PC-3 (cell line): ENCODE measurements around the gene CHD2. TPM values are rescaled to one million over a fixed set of nuclear protein-coding genes. Genes with fewer than 3 reads are reported as not detected.

ENCODE experiments used
- ATAC-seq: fragments of 200-7000 bp; cut with Tn5 transposase; 2 replicates; pipeline ENCODE4 v1.9.1; 2020; ENCODE audit warnings: mild to moderate bottlenecking, moderate library complexity
- BruUV-seq: library from RNA; stranded (reverse); fragments of 400-500 nt; replicated peaks from 2 replicates; lab custom pipeline; 2021; lab: Mats Ljungman, UMichigan
- CTCF ChIA-PET: fragments of 300-600 bp; sonication (Branson Sonifier 250); formaldehyde crosslinking; loops from one replicate; lab custom pipeline; 2022; ENCODE audit warnings: antibody characterized with exemption; lab: Charles Lee
- POLR2A ChIA-PET: fragments of 300-600 bp; sonication (Branson Sonifier 250); formaldehyde crosslinking; loops from one replicate; lab custom pipeline; 2022; ENCODE audit warnings: antibody characterized with exemption; ENCODE audit not compliant: unreplicated experiment; lab: Charles Lee
- DNase-seq: peaks from one replicate; pipeline ENCODE4 v3.0.0-alpha.2; 2015
- H2AFZ ChIP-seq: fragments of 300-600 bp; sonication (generic); 2 replicates; pipeline ENCODE4 v1.6.0; 2016; ENCODE audit warnings: antibody characterized with exemption, low read length
- H3F3A ChIP-seq: fragments of 300-600 bp; sonication (generic); one replicate; pipeline ENCODE4 v1.6.0; 2017; ENCODE audit warnings: antibody characterized with exemption, low read length, control low read depth, mild to moderate bottlenecking; ENCODE audit not compliant: unreplicated experiment
- H3K27ac ChIP-seq: fragments of 300-600 bp; sonication (generic); 2 replicates; pipeline ENCODE4 v1.5.1; 2016; ENCODE audit warnings: mild to moderate bottlenecking, low read length
- H3K27me3 ChIP-seq: fragments of 300-600 bp; sonication (generic); 2 replicates; pipeline ENCODE4 v1.6.1; 2016; ENCODE audit warnings: low read length, mixed read lengths
- H3K36me3 ChIP-seq: fragments of 300-600 bp; sonication (generic); 2 replicates; pipeline ENCODE4 v1.6.1; 2016; ENCODE audit warnings: low read depth, mixed run types, low read length, mixed read lengths
- H3K4me1 ChIP-seq: fragments of 300-600 bp; sonication (generic); 2 replicates; pipeline ENCODE4 v1.5.1; 2016; ENCODE audit warnings: low read length; ENCODE audit not compliant: insufficient read depth
- H3K4me2 ChIP-seq: fragments of 300-600 bp; sonication (generic); 2 replicates; pipeline ENCODE4 v1.6.0; 2016; ENCODE audit warnings: low read length
- H3K4me3 ChIP-seq: fragments of 300-600 bp; sonication (generic); 2 replicates; pipeline ENCODE4 v1.5.1; 2016; ENCODE audit warnings: mild to moderate bottlenecking, low read length, mixed read lengths
- H3K79me2 ChIP-seq: fragments of 300-600 bp; sonication (generic); 2 replicates; pipeline ENCODE4 v1.6.1; 2017; ENCODE audit warnings: low read length, mixed read lengths
- H3K9ac ChIP-seq: fragments of 300-600 bp; sonication (generic); 2 replicates; pipeline ENCODE4 v1.6.0; 2016; ENCODE audit warnings: mild to moderate bottlenecking, low read length
- H3K9me2 ChIP-seq: fragments of 300-600 bp; sonication (generic); replicated peaks from 2 replicates; pipeline ENCODE4 v1.6.1; 2016; ENCODE audit warnings: mixed run types, low read length, mixed read lengths
- H3K9me3 ChIP-seq: fragments of 300-600 bp; sonication (generic); 2 replicates; pipeline ENCODE4 v1.6.1; 2016; ENCODE audit warnings: low read length, mixed read lengths
- H4K20me1 ChIP-seq: fragments of 300-600 bp; sonication (generic); 2 replicates; pipeline ENCODE4 v1.6.1; 2016; ENCODE audit warnings: low read length, mixed read lengths
- CTCF ChIP-seq: fragments of 300-600 bp; sonication (generic); conservative IDR thresholded peaks from 2 replicates; pipeline ENCODE4 v1.5.1; 2017; ENCODE audit warnings: antibody characterized with exemption, low read depth, mild to moderate bottlenecking, low read length
- EZH2 ChIP-seq: fragments of 300-600 bp; sonication (generic); IDR thresholded peaks from one replicate; pipeline ENCODE4 v1.6.1; 2017; ENCODE audit warnings: antibody characterized with exemption, mild to moderate bottlenecking, low read length; ENCODE audit not compliant: unreplicated experiment
- EZH2phosphoT487 ChIP-seq: fragments of 300-600 bp; sonication (generic); IDR thresholded peaks from 2 replicates; pipeline ENCODE4 v1.6.1; 2018; ENCODE audit warnings: mild to moderate bottlenecking, antibody characterized with exemption, low read length, borderline replicate concordance
- intact Hi-C: fragments of 100-400 bp; cut with micrococcal nuclease; formaldehyde crosslinking; loops from 2 replicates; pipeline ENCODE4 v1.9.0; 2023
- total RNA-seq: library from RNA; depleted of rRNA; stranded (reverse); fragments of >200 nt; gene quantifications from 2 replicates; pipeline ENCODE4 v1.2.3, GENCODE V29; 2014

Gene CHD2
- total RNA-seq, 1 experiment from 2014 or later, result 42.7 TPM

DNA sequence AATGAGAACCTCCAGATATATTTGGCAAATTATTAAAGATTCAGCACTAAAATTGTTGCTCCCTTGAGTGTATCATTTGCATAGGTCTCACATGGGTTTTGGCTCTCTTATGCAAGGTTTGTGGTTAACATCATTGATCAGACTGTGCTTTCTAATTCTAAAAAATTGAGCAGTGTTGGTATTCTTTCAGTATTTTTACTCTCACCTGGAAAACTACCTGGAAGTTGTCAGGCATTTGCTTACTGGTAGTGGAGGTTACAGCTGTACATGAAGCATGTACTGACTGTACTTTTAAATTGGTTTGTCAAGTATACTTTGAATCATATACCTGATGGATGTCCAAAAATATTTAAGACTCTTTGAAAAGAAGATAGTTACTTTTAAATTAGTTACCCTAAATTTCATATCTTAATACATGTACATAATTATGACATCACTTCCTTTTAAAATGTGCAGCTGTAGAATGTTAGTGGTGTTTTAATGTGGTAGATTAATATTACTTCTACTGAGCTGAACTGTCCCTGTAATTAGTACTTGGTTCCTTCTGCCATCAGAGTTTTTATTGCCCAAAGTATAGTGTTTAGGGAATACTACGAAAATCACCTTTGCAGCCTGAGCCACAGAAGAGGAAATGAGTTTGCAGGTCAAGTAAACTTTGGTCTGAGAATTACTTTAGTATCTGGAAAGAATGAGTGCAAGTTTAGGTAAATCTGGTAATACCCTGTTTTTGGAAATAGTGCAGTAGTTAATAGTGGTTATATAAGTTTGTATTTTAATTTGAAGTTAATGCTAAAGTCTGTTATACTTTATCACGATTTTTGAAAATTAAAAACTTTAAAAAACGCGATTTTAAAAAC is 2.8 kb downstream of the CHD2 start:
- ATAC-seq, result no peak
- H2AFZ ChIP-seq, result no peak overlapping the region
- POLR2A ChIA-PET, result interaction anchor here (0.6 kb wide), 1 partner anchor 8 kb away, joined by 6 read pairs; no protein-coding TSS in a partner anchor
- H3K9me2 ChIP-seq, result no peaks in the 10 kb centered on the region
- BruUV-seq, result no TSS peak
- peak overlapping the region; percentile 95 for H3K4me3 ChIP-seq
- peaks cover 21% of the 10 kb centered on the region for H4K20me1 ChIP-seq
- peak overlapping the region; percentile 92 for H3K27ac ChIP-seq
- peak overlapping the region; percentile 96 for H3K4me2 ChIP-seq
- H3K27me3 ChIP-seq, result no peaks in the 10 kb centered on the region
- intact Hi-C loops, result no loop called here
- H3K9ac ChIP-seq, result peak overlapping the region; percentile 95
- peaks cover 34% of the 10 kb centered on the region for H3F3A ChIP-seq
- TF ChIP-seq EZH2phosphoT487, result no peak
- TF ChIP-seq CTCF, result no peak
- TF ChIP-seq EZH2, result no peak
- H3K79me2 ChIP-seq, result peaks cover 90% of the 10 kb centered on the region
- no peaks in the 10 kb centered on the region for H3K9me3 ChIP-seq
- peak; percentile 27 for DNase-seq
- peaks cover 30% of the 10 kb centered on the region for H3K36me3 ChIP-seq
- peaks cover 44% of the 10 kb centered on the region for H3K4me1 ChIP-seq
- CTCF ChIA-PET, result no interaction called here

DNA sequence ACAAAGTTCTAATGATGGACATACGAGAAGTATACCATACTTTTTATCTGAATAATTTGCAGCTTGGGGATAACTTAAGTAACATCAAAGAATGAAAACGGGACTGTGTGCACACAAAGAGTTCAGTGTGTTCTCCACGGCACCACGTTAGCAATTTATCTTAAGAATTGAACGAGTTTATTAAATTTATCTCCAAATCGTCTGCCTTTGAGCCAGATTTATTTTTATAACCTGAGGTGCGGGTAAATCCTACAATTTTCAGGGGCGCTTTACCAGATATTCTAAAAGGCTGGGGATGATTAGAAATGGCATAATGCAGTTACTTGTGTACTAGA is 3.5 kb downstream of the CHD2 start:
- no peak for DNase-seq
- CTCF ChIA-PET, result interaction anchor here (0.5 kb wide), 1 partner anchor 94 kb away, joined by 7 read pairs; no protein-coding TSS in a partner anchor
- peak overlapping the region; percentile 95 for H3K4me3 ChIP-seq
- peak overlapping the region; percentile 95 for H3K9ac ChIP-seq
- no peaks in the 10 kb centered on the region for H3K27me3 ChIP-seq
- ATAC-seq, result no peak
- peak overlapping the region; percentile 96 for H3K4me2 ChIP-seq
- no peak for TF ChIP-seq EZH2phosphoT487
- no peak for TF ChIP-seq CTCF
- TF ChIP-seq EZH2, result no peak
- POLR2A ChIA-PET, result interaction anchor here (0.6 to 1.0 kb wide), 3 partner anchors 8 to 99 kb away, joined by 3 to 6 read pairs (median 5); no protein-coding TSS in a partner anchor
- H3K79me2 ChIP-seq, result peaks cover 90% of the 10 kb centered on the region
- no peak overlapping the region for H2AFZ ChIP-seq
- no peaks in the 10 kb centered on the region for H3K9me3 ChIP-seq
- no peaks in the 10 kb centered on the region for H3K9me2 ChIP-seq
- H4K20me1 ChIP-seq, result peaks cover 21% of the 10 kb centered on the region
- peaks cover 34% of the 10 kb centered on the region for H3F3A ChIP-seq
- peak overlapping the region; percentile 92 for H3K27ac ChIP-seq
- peaks cover 24% of the 10 kb centered on the region for H3K36me3 ChIP-seq
- intact Hi-C loops, result no loop called here
- TSS peak; percentile 86 for BruUV-seq
- peaks cover 50% of the 10 kb centered on the region for H3K4me1 ChIP-seq
